GM23248 (cell line): ENCODE results near the gene MDGA2.

Experiments used
- EZH2 ChIP-seq: fragments of 200-600 bp; sonication (generic); IDR thresholded peaks from 2 replicates; pipeline ENCODE4 v1.6.1; 2018; ENCODE audit warnings: antibody characterized with exemption, mild to moderate bottlenecking; ENCODE audit not compliant: insufficient read depth, poor library complexity, severe bottlenecking
- EZH2phosphoT487 ChIP-seq: fragments of 200-600 bp; sonication (generic); IDR thresholded peaks from 2 replicates; pipeline ENCODE4 v1.6.1; 2018; ENCODE audit warnings: antibody characterized with exemption, moderate library complexity, mild to moderate bottlenecking, low read depth; ENCODE audit not compliant: insufficient read depth

GRCh38 chr14:47691829-47692228, 16.4 kb upstream of the MDGA2 start:
- TF ChIP-seq EZH2phosphoT487 (no peak), EZH2 (no peak)
